ENCODE data around the gene FGF9. TPM values are rescaled to one million over a fixed set of nuclear protein-coding genes. Genes with fewer than 3 reads are reported as not detected.

Gene FGF9
- total and polyA plus RNA-seq, 2 of the 8 experiments (the other 6 are each of a cell fraction or from before 2014, with no cell fraction given) = 0.02 TPM; not detected in 1

DNA sequence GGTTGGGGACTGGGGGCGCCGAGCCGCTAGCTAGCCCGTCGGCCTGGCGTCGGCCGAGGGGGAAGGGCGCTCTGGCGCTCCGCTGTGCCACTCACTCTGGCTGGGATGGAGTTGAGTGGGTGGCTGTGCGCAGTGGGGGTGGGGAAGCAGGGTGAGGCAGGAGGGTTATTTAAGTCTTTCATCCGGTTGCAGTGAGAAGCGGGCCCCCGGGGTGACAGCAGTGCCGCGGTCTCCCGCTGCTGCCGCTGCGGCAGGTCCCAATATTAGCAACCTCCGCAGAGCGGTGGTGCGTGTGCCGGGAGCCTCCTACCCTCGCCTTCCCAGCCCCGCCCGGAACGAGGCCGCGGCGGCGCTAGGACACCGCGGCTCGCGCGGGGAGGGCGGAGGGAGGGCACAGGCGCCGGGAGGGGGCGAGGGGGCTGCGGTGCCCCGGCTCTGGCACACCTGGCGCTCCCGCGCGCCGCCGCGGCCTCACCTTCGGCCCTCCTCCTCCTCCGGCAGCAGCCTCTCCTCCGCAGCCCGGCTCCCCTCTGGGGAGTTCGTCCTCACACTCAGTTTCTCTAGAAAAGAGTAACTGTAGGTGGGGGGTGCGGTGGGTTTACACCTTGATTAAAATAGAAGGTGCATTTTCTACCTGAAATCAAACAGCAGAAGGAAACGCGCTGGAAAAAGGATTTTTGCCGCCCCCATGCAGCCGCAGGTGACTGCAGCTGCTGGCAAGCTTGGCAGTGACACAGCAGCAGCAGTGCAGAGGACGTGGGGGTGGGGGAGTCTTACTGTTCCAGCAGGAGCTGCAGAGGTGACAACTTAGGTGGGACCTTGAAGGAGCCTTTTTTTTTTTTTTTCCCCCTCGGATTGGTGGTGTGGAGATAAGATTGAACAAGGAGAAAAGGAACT lies 4.5 kb downstream of the FGF9 start (continued):
- no peak for TF ChIP-seq TAF7 (optimal IDR thresholded peaks at IDR 0.05; ENCODE audit: borderline replicate concordance, low read depth, low read length)

All from H1 (cell line).